ENCODE data around the gene ZNF746.
"Not testable (repeated sequence)": the region's sequence is repeated elsewhere in the genome, so short reads cannot be mapped to it uniquely, and the experiment has no call there.

The ZNF746 gene

GRCh38 chr7:149459540-149460452, 37.8 kb downstream of the ZNF746 start:
- DNase-seq (ENCODE audit: extremely low read depth in 1 of 2, low read depth in 1 of 2), result no peak

GRCh38 chr7:149459201-149459539, 38.4 kb downstream of the ZNF746 start:
- DNase-seq (ENCODE audit: extremely low read depth in 1 of 2, low read depth in 1 of 2), result no peak

GRCh38 chr7:149458235-149458634, 39.4 kb downstream of the ZNF746 start:
- DNase-seq (ENCODE audit: extremely low read depth in 1 of 2, low read depth in 1 of 2), result no peak

- no peak for DNase-seq (ENCODE audit: extremely low read depth in 1 of 2, low read depth in 1 of 2)
Observed at GRCh38 chr7:149457766-149458165, 39.8 kb downstream of the ZNF746 start.

GRCh38 chr7:149456506-149457421, 40.8 kb downstream of the ZNF746 start:
- no peak for DNase-seq (ENCODE audit: extremely low read depth in 1 of 2, low read depth in 1 of 2)

GRCh38 chr7:149455175-149455950, 42.2 kb downstream of the ZNF746 start:
- no peak for DNase-seq (ENCODE audit: extremely low read depth in 1 of 2, low read depth in 1 of 2)

GRCh38 chr7:149454750-149455149, 42.9 kb downstream of the ZNF746 start:
- DNase-seq (ENCODE audit: extremely low read depth in 1 of 2, low read depth in 1 of 2), result no peak

- DNase-seq (ENCODE audit: extremely low read depth in 1 of 2, low read depth in 1 of 2), result no peak
Observed at GRCh38 chr7:149454006-149454405, 43.6 kb downstream of the ZNF746 start.

- DNase-seq (ENCODE audit: extremely low read depth in 1 of 2, low read depth in 1 of 2), result no peak
Observed at GRCh38 chr7:149450821-149451220, 46.8 kb downstream of the ZNF746 start.

- DNase-seq (ENCODE audit: extremely low read depth in 1 of 2, low read depth in 1 of 2), result no peak
Observed at GRCh38 chr7:149449897-149450296, 47.7 kb downstream of the ZNF746 start.

- DNase-seq (ENCODE audit: extremely low read depth in 1 of 2, low read depth in 1 of 2), result no peak
Observed at GRCh38 chr7:149448961-149449360, 48.6 kb downstream of the ZNF746 start.

- DNase-seq (ENCODE audit: extremely low read depth in 1 of 2, low read depth in 1 of 2), result not testable (repeated sequence)
Observed at GRCh38 chr7:149446026-149446425, 51.6 kb downstream of the ZNF746 start.

GRCh38 chr7:149444287-149444686, 53.3 kb downstream of the ZNF746 start:
- no peak for DNase-seq (ENCODE audit: extremely low read depth in 1 of 2, low read depth in 1 of 2)

GRCh38 chr7:149443523-149443922, 54.1 kb downstream of the ZNF746 start:
- DNase-seq (ENCODE audit: extremely low read depth in 1 of 2, low read depth in 1 of 2), result no peak

- no peak for DNase-seq (ENCODE audit: extremely low read depth in 1 of 2, low read depth in 1 of 2)
Observed at GRCh38 chr7:149442924-149443323, 54.7 kb downstream of the ZNF746 start.

GRCh38 chr7:149440222-149440621, 57.4 kb downstream of the ZNF746 start:
- no peak for DNase-seq (ENCODE audit: extremely low read depth in 1 of 2, low read depth in 1 of 2)

GRCh38 chr7:149436358-149436757, 61.3 kb downstream of the ZNF746 start:
- no peak for DNase-seq (ENCODE audit: extremely low read depth in 1 of 2, low read depth in 1 of 2)

GRCh38 chr7:149433124-149433523, 64.5 kb downstream of the ZNF746 start:
- no peak for DNase-seq (ENCODE audit: extremely low read depth in 1 of 2, low read depth in 1 of 2)

GRCh38 chr7:149432121-149432691, 65.4 kb downstream of the ZNF746 start:
- DNase-seq (ENCODE audit: extremely low read depth in 1 of 2, low read depth in 1 of 2), result no peak

GRCh38 chr7:149431486-149432120, 66.0 kb downstream of the ZNF746 start:
- no peak for DNase-seq (ENCODE audit: extremely low read depth in 1 of 2, low read depth in 1 of 2)
